Occipital lobe (tissue), 2 donors: Measurements from ENCODE around the gene MAP3K2. TPM values are rescaled to one million over a fixed set of nuclear protein-coding genes. Genes with fewer than 3 reads are reported as not detected.

Source experiments
- DNase-seq: peaks from one replicate; lab custom pipeline; 2025; lab: John Stamatoyannopoulos, UW
- total RNA-seq: library from RNA; depleted of rRNA; stranded (reverse); fragments of >200 nt; gene quantifications from one replicate; pipeline ENCODE4 v1.2.3, GENCODE V29; 2014

Gene MAP3K2
- total RNA-seq, 1 donor from 2014 or later, result 62.1 TPM

GRCh38 chr2:127407661-127408003 lies 19.9 kb upstream of the MAP3K2 start:
- no peak for DNase-seq

- no peak for DNase-seq
These were observed 19.3 kb upstream of the MAP3K2 start for GRCh38 chr2:127407091-127407490.

- no peak for DNase-seq
These were observed 18.7 kb upstream of the MAP3K2 start for GRCh38 chr2:127406454-127406853.

- no peak for DNase-seq
These were observed 17.5 kb upstream of the MAP3K2 start for GRCh38 chr2:127405255-127405610.

GRCh38 chr2:127404466-127405254 lies 16.9 kb upstream of the MAP3K2 start:
- no peak for DNase-seq

GRCh38 chr2:127403460-127403859 lies 15.7 kb upstream of the MAP3K2 start:
- DNase-seq, result no peak

- no peak for DNase-seq
These were observed 14.3 kb upstream of the MAP3K2 start for GRCh38 chr2:127401757-127402695.

GRCh38 chr2:127400897-127401756 lies 13.4 kb upstream of the MAP3K2 start:
- no peak for DNase-seq

- DNase-seq, result no peak
These were observed 12.7 kb upstream of the MAP3K2 start for GRCh38 chr2:127400533-127400896.

- DNase-seq, result peak; percentile 32
These were observed 10.4 kb upstream of the MAP3K2 start for GRCh38 chr2:127398239-127398590.

- DNase-seq, result no peak
These were observed 9.9 kb upstream of the MAP3K2 start for GRCh38 chr2:127397568-127398238.

- no peak for DNase-seq
These were observed 6.7 kb upstream of the MAP3K2 start for GRCh38 chr2:127394492-127394891.

- DNase-seq, result no peak
These were observed 5.2 kb upstream of the MAP3K2 start for GRCh38 chr2:127392828-127393578.

- no peak for DNase-seq
These were observed 4.5 kb upstream of the MAP3K2 start for GRCh38 chr2:127392133-127392827.

- DNase-seq, result no peak
These were observed 2.1 kb upstream of the MAP3K2 start for GRCh38 chr2:127389778-127390435.

- no peak for DNase-seq
These were observed 819 bp upstream of the MAP3K2 start for GRCh38 chr2:127388423-127389164.

GRCh38 chr2:127386764-127387654 lies 766 bp downstream of the MAP3K2 start:
- DNase-seq, result peak; percentile 77

GRCh38 chr2:127386246-127386645 lies 1.5 kb downstream of the MAP3K2 start:
- no peak for DNase-seq
